Keratinocyte (primary cell): ENCODE results near the gene ERO1B.

ENCODE experiments used
- CTCF ChIP-seq, 3 experiments: IDR thresholded peaks in 1 of 3; conservative IDR thresholded peaks in 1 of 3; optimal IDR thresholded peaks in 1 of 3; 2 replicates in 2 of 3; 3 replicates in 1 of 3; pipeline versions ENCODE3 to v1.5.1; 2011; ENCODE audit warnings: low read length in 3 of 3, mild to moderate bottlenecking in 3 of 3, moderate library complexity in 2 of 3, control low read depth in 1 of 3, inconsistent platforms in 1 of 3; ENCODE audit not compliant: insufficient read depth in 2 of 3; ENCODE audit errors: extremely low read depth in 1 of 3
- EZH2 ChIP-seq: IDR thresholded peaks from one replicate; pipeline ENCODE4 v1.6.1; 2012; ENCODE audit warnings: inconsistent platforms, mild to moderate bottlenecking, low read length, moderate library complexity

GRCh38 chr1:236213534-236213933, 68.2 kb downstream of the ERO1B start:
- TF ChIP-seq CTCF (optimal IDR thresholded peaks at IDR 0.05 in 1 of 3, IDR thresholded peaks at IDR 0.05 in 1 of 3, conservative IDR thresholded peaks at IDR 0.05 in 1 of 3; ENCODE audit: extremely low read depth in 1 of 3, insufficient read depth in 2 of 3, low read length in 3 of 3): no peak
- no peak for TF ChIP-seq EZH2
